Stimulated activated CD4-positive, alpha-beta T cell treated with anti-CD3 and anti-CD28 coated beads, Interleukin-12 subunit alpha, Interleukin-12 subunit beta, amount 100 ng/mL, for 24 hours (primary cell): ENCODE measurements around the gene PDHX.
A peak's percentile ranks its signal among the peaks of the same experiment; 100 is the strongest.
"Not testable (repeated sequence)": the region's sequence is repeated elsewhere in the genome, so short reads cannot be mapped to it uniquely, and the experiment has no call there.

Source experiments
- DNase-seq, 2 experiments: peaks; one replicate each; pipeline ENCODE4 v3.0.0-alpha.2; 2020; ENCODE audit warnings: low read depth in 2 of 2

Gene PDHX

GRCh38 chr11:34916015-34916842 is at the start of gene PDHX, which contains the start of gene APIP:
PDHX (plus strand) TSS chr11:34916618; CDS start chr11:34916656, 38 bp downstream.
APIP (minus strand) TSS chr11:34916379; CDS start chr11:34916284, 95 bp downstream.
- DNase-seq = peak; percentile 91 to 100

- DNase-seq = no peak
Measured at GRCh38 chr11:34869425-34869824, 47.0 kb upstream of the PDHX start.

- no peak for DNase-seq
Measured at GRCh38 chr11:34870548-34871196, 45.7 kb upstream of the PDHX start.

GRCh38 chr11:34874202-34874601 is 42.2 kb upstream of the PDHX start:
- DNase-seq = no peak

- no peak for DNase-seq
Measured at GRCh38 chr11:34877375-34877975, 38.9 kb upstream of the PDHX start.

GRCh38 chr11:34881900-34882299 is 34.5 kb upstream of the PDHX start:
- no peak for DNase-seq

GRCh38 chr11:34886609-34887008 is 29.8 kb upstream of the PDHX start:
- no peak for DNase-seq

GRCh38 chr11:34887260-34887659 is 29.2 kb upstream of the PDHX start:
- no peak for DNase-seq

GRCh38 chr11:34890089-34890488 is 26.3 kb upstream of the PDHX start:
- DNase-seq = no peak

- DNase-seq = no peak
Measured at GRCh38 chr11:34890812-34891211, 25.6 kb upstream of the PDHX start.

GRCh38 chr11:34891611-34892010 is 24.8 kb upstream of the PDHX start:
- DNase-seq = no peak

- no peak for DNase-seq
Measured at GRCh38 chr11:34893416-34893815, 23.0 kb upstream of the PDHX start.

- not testable (repeated sequence) for DNase-seq
Measured at GRCh38 chr11:34896191-34896590, 20.2 kb upstream of the PDHX start.

- DNase-seq = no peak
Measured at GRCh38 chr11:34897171-34897870, 19.1 kb upstream of the PDHX start.

- DNase-seq = no peak
Measured at GRCh38 chr11:34898474-34898873, 17.9 kb upstream of the PDHX start.

GRCh38 chr11:34899633-34900016 is 16.8 kb upstream of the PDHX start:
- DNase-seq = no peak

GRCh38 chr11:34904421-34904955 is 11.9 kb upstream of the PDHX start:
- DNase-seq = no peak

- DNase-seq = no peak
Measured at GRCh38 chr11:34905666-34906065, 10.8 kb upstream of the PDHX start.

- DNase-seq = no peak
Measured at GRCh38 chr11:34907934-34908593, 8.4 kb upstream of the PDHX start.

GRCh38 chr11:34909415-34909814 is 7.0 kb upstream of the PDHX start:
- DNase-seq = no peak

- no peak for DNase-seq
Measured at GRCh38 chr11:34909955-34910354, 6.5 kb upstream of the PDHX start.
